Fibroblast of skin of scalp (primary cell): ENCODE data around the gene IL15RA.
"Not testable (repeated sequence)": the region's sequence is repeated elsewhere in the genome, so short reads cannot be mapped to it uniquely, and the experiment has no call there.

ENCODE experiments used
- DNase-seq: peaks from one replicate; pipeline ENCODE4 v3.0.0-alpha.2; 2013

Gene IL15RA

GRCh38 chr10:5949009-5949759, 28.2 kb downstream of the IL15RA start:
- peak; percentile 65 for DNase-seq

GRCh38 chr10:5948208-5948585, 29.1 kb downstream of the IL15RA start:
- no peak for DNase-seq

- DNase-seq, result no peak
Measured at GRCh38 chr10:5947471-5948207, 29.7 kb downstream of the IL15RA start.

DNA sequence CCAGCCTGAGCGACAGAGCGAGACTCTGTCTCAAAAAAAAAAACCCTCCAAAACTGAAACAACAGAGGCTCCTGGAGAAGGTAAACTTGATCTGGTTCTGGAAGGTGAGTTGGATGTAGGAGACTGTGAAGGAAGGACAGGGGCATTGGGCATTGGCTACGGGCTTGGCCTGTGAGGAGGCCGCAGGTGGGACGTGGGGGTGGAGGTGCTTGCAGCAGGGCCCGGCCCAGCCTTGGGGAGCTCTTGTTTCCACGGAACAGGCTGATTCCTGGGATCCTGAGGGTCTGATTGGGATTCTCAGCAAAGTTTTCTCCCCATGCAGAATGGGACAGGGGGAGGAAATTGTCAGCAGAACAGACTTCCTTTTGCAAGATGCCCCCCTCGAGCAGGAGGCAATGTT, 30.6 kb downstream of the IL15RA start:
- DNase-seq, result no peak

- DNase-seq, result not testable (repeated sequence)
Measured at GRCh38 chr10:5946419-5946775, 30.9 kb downstream of the IL15RA start.

- peak; percentile 94 for DNase-seq
Measured at GRCh38 chr10:5945561-5946418, 31.6 kb downstream of the IL15RA start.

- DNase-seq, result no peak
Measured at GRCh38 chr10:5945190-5945509, 32.2 kb downstream of the IL15RA start.

DNA sequence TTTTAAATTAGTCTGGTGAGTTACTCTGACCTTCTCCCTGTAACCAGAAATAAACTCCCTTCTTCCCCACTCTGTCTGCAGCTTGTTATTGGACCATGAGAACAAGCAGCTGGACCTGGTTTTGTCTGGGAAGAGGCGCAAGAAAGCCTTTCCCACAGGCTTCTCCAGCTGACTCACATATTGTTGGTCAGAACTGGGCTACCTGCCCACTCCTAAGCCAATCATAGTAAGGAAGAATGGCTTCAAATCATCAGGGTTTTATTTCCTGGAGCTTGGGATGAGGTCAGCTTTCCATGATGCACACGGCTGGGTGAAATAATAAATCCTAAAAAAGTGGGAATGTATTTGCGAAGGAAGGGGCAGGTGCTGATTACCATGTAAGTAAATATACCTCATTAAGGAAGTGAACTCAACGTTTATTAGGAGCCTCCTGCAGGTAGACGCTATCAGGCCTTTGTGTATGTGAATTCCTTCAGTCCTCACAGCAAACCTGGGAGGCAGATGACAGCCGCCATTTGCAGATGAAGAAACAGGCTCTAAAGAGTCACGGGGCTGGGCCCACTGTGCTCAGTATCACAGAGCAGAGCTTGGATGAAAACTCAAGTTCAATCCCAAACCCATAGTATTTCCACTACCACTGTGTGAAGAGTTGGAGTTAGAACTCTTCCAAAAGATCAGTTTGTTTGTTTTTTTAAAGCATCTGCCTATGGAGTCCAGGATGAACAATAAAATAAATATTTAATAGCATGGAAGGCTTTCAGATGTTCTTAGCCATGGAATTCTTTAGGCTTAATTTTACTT, 32.8 kb downstream of the IL15RA start:
- peak; percentile 99 for DNase-seq

GRCh38 chr10:5943536-5943935, 33.8 kb downstream of the IL15RA start:
- peak; percentile 30 for DNase-seq

DNA sequence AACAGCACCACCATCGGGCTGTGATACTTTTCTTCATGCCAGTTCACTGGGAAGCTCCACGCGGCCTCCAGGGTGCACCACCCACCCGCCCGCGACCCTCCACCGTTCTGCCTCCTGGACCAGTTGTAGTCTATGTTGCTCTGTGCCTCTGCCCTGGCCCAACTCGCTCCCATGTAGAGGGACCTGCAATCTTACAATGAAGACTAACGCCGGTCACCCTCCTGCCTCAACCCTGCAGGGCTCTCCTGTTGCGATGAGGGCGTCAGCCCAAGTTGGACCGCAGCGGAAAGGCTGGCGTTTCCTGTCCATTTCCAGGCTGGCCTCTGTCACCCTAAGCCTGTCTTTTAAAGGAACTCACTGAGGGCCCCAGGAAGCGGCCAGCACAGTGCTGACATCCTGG, 34.9 kb downstream of the IL15RA start:
- no peak for DNase-seq

GRCh38 chr10:5942001-5942400, 35.3 kb downstream of the IL15RA start:
- DNase-seq, result no peak

DNA sequence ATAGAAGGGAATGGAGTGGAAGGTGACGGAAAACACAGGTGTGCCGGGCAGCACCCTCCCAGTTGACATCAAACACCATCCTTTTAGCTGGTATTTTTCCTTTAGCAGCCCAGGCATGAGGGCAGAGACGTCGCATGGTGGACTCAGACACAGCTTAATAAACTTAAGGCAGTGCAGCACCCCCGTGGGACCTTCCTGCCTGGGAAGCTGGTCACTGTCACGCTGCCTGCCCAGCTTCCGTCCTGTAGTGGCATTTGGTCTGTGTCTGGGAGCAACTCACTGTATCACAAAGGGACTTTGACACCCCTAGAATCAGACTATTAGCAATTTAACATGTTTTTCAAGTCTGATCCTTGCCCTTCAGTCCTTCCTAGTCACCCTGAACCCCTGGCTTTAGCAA, 35.8 kb downstream of the IL15RA start:
- no peak for DNase-seq

- DNase-seq, result no peak
Measured at GRCh38 chr10:5940807-5941218, 36.5 kb downstream of the IL15RA start.

- DNase-seq, result no peak
Measured at GRCh38 chr10:5938291-5938690, 39.1 kb downstream of the IL15RA start.

DNA sequence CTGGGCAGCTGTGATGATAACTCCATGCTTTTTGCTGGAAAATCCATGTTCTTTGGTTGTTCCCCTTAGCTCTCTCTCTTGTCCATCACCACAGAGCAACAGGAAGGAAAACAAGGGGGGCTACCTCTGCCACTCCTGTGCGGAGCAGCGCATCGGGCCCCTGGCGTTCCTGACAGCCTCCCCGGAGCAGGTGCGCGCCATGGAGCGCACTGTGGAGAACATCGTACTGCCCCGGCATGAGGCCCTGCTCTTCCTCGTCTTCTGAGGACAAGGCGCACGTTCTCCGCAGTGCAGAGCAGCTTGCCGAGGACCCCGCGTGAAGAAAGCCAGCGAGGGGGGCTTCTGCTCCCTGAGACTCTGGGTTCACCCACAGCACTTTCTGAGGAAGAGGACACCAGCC, 40.3 kb downstream of the IL15RA start:
- DNase-seq, result no peak

DNA sequence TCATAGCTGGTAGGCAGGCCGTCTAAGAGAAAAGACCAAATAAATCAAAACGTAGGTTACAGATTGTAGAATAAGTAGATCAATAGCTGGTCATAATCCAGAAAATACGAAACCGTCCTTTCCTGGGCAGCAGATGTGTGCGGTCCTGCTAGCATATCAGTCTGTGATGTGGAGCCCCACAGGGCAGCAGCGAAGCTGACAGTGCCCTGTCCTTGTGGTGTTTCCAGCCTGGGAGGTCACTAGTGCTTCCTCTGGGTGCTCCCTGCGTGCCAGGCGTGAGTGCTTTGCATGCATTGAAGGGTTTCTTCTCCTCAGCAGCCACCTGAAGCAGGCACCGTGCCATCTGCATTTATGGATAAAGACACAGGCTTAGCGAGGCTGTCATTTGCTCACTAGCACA, 41.7 kb downstream of the IL15RA start:
- DNase-seq, result no peak

DNA sequence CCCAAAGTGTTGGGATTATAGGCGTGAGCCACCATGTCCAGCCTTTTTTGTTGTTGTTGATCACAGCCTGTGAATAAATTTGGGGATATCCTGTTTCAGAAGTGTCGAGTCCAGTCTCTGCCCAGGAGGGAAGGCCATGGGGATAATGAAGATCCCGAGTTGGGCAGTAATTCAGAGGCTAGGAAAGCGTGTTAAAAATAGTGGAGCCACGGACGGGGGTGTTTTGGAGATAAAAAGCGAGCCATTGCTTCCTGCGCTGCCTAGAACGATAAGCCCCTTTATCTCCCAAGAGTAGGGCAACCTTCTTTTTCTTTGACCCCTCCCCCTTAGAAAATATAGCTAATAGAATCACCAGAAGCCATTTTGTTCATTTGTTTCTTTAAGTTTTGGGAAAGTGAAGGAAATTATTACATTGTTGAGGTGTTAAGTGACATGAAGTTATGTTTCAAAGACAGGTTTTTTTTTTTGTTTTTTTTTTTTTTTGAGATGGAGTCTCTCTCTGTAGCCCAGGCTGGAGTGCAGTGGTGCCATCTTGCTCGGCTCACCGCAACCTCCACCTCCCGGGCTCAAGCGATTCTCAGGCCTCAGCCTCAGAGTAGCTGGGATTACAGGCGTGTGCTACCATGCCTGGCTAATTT, 43.3 kb downstream of the IL15RA start:
- DNase-seq, result no peak

DNA sequence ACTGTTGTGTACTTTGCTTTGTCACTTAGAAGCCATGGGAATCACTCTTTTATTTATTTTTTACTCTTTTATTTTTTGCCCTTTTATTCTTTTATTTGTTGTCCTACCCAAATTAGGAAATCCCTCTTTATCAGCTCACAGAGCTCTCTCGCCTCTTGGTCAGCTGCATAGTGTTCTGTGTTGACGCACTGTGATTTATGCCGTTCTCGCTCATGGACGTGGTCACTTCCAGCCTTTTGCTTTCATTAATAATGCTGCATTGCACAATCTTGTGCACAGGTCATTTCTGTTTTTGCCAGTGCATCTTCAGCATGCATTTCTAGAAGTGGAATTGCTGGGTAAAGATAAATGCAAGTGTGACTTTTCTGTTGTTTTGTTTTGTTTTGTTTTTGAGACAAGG, 45.0 kb downstream of the IL15RA start:
- DNase-seq, result no peak

- no peak for DNase-seq
Measured at GRCh38 chr10:5930272-5930671, 47.1 kb downstream of the IL15RA start.

- no peak for DNase-seq
Measured at GRCh38 chr10:5929442-5929841, 47.9 kb downstream of the IL15RA start.

GRCh38 chr10:5927306-5927705, 50.0 kb downstream of the IL15RA start:
- peak; percentile 43 for DNase-seq

- DNase-seq, result no peak
Measured at GRCh38 chr10:5924889-5925288, 52.5 kb downstream of the IL15RA start.
